Amniotic stem cell (primary cell): ENCODE results near the gene PCAT7.
"Not testable (repeated sequence)": the region's sequence is repeated elsewhere in the genome, so short reads cannot be mapped to it uniquely, and the experiment has no call there.

Experiments used
- DNase-seq: peaks from one replicate; lab custom pipeline; 2025; lab: John Stamatoyannopoulos, UW

The PCAT7 gene

DNA sequence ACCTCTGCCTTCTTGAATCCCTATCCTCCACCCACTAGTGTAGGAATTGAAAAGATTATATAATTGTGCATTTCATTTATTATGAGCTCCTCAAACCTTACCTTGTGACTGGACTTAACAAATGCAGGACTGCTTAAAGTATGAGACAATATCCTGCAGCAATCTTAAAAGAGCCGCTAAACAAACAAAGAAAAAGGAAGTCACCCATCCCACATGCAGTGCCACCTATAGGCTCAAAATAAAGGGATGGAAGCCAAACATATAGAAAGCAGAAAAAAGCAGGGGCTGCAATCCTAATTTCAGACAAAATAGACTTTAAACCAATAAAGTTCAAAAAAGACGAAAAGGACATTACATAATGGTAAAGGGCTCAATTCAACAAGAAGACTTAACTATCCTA lies 8.7 kb downstream of the PCAT7 start:
- DNase-seq, result no peak

DNA sequence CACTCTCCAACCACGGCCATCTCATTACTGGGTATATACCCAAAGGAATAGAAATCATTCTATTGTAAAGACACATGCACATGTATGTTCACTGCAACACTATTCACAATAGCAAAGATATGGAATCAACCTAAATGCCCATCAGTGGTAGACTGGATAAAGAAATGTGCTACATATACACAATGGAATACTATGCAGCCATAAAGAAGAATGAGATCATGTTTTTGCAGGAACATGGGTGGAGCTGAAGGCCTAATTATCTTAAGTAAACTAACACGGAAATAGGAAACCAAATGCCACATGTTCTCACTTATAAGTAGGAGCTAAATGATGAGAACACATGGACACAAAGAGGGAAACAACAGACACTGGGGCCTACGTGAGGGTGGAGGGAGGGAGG lies 9.4 kb downstream of the PCAT7 start:
- DNase-seq, result not testable (repeated sequence)

DNA sequence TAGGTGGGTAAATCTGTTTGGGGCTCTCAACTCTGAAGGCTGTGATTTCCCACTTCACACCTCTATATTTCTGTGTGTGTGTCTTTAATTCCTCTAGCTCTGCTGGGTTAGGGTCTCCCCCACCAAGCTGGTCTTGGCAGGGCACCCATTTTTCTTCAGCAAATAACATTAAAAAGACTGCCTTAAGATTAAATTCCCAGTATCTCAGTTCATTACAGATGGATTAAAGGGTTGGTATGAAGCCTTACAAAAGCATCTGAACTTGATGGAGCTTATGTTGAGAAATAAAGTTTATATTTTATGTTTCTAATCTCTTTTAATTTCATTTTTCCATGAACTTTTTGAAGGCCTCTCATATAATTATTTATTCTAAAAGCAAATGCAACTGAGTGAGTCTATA lies 11.7 kb downstream of the PCAT7 start:
- no peak for DNase-seq

DNA sequence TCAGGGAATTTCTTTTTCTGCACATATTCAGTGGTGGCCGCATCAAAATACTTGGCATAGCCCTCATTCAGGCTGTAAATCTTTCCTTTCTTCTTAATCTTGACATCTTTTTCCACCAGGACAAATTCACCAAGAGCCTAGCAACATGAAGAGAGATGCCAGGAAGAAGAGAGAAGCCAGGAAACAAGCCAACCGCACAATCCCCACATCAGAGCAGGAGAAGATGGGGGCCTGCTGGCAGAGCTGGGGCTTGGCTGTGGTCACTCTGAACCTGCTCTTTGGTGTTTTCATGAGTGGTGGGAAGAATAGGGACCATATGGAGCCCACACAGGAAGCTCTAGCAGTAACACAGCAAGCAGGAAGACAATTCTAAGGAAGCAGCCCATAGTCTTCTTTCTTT lies 12.4 kb downstream of the PCAT7 start:
- no peak for DNase-seq

DNA sequence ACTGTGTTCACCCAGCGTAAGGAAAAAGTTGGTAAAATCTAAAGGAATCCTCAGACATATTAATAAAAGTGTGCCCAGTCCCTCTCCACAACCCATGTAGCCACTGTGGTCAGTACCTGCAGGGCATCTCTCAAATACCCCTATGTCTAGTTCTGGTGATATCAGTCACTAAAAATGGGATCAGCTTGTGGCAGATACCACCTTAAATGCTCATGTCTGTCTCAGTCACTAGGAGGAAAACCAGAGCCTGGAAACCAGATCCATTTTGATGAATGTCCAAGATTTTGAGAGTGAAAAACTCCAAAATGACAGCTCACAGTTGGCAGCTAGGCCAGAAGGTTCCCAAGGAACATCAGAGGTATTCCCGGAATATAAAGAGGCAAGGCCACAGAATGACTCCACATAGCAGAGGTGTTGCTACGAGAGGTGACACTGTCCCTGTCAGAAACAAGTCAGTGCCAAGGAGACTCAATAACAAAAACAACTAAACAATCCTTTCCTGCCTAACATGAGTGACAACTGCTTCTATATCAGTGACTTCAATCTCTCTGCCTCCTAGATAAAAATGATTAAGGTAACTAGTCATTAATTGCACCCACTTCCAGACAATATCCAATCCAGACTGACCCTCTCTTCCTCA lies 13.5 kb downstream of the PCAT7 start:
- no peak for DNase-seq

DNA sequence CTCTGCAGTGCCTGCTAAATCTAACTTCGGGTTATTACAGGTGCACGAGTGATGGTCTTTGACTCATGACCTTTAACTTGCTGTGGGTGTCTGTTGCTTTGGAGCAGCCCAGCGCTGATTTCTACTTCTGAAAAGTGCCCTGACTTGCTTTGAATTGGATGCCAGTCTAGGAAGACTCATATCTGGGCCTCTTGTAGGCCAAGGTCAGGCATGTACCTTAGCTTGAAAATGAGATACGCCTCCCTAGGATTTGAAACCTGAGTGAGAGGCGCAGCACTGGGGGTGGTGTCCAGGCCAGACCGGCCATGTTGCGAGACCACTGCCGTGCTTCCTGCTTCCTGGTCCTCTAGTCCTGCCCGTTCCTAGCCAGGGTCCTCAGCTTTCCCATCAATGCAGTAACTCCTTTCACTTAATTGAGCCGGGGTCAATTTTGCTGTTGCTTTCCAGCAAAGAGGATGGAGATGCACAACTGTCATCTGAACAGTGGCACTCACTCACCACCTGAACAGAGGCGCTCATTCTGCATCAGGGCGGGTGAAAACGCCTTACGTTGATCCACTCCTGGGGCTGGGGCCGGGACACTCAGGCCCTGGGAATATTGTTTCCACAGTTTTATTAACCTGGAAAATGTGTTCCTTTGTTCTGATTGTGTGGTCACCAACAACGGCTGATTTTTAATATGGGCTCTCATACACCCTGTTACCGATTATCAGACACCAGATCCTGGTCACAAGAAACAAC lies 14.3 kb downstream of the PCAT7 start:
- no peak for DNase-seq

DNA sequence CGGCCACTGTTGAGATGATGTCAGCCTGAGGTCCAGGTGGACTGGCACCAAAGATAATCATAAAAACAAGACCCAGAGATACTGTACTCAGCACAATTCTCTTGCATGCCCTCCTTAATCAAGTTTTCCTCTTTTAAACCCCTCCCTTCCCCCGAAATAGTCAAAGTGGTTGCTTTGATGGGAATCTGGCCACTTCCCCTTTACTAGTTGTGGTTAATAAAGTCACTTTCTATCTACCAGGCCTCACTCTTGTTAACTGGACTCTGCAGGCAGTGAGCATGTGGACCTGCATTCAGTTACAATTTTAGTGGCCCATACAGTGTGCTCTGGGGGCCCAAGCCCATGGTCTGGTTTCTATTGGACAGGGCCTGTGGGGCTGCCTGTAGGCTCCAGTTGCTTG lies 21.2 kb downstream of the PCAT7 start:
- DNase-seq, result no peak

DNA sequence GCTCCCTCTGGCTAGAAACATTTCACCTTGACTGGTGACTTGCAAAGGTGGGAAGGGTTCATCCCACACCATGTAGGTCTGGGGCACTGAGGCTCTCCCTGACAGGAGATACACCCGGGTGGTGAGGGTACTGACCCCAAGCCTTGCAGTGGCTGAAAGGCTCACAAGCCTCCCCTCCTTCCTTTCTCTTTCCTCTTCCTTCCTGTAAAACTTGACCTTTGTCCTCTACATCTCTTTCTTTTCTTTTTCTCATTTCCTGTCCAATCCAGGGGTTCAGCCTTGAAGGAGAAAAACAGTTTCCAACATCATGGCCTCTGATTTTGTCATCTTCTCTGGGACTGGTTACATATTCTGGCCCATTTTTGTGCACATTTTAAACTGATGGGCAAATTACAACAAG lies 22.2 kb downstream of the PCAT7 start:
- DNase-seq, result no peak

DNA sequence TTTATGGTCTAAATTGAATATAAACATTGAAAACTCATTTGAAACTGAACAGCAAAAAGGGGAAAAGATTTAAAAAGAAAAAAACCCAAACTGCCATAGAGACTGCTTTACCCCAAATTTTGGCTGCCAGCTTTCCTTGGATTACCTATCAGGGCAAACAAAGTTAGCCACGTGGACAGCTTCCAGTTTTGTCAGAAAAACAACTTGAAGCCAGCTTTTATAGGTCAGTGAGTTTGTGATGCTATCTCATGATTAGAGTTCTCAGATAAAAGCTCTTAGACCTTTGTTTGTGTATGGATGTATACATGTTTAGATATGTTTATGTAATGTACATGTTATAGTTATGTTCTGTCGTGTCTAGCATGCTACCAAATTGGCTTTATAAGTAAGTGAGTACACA lies 22.7 kb downstream of the PCAT7 start:
- no peak for DNase-seq

DNA sequence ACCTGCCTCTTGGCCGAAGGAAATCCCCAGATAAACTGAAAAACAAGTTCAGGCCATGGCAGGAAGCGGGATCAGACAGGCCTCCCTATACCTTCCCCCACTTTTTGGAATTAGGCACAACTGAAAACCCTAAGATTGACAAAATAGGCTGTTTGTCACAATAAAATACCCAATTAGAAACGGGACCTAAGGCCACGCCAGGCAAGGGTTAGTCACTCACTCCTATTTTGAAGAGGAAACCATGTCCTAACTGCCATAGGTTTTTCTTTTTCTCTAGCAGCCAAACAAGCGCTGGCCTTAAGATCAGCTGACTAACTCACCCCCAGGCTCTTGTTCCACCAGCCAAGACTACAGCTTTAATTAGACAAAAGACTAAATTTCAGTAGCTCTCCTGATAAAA lies 26.8 kb downstream of the PCAT7 start:
- no peak for DNase-seq

DNA sequence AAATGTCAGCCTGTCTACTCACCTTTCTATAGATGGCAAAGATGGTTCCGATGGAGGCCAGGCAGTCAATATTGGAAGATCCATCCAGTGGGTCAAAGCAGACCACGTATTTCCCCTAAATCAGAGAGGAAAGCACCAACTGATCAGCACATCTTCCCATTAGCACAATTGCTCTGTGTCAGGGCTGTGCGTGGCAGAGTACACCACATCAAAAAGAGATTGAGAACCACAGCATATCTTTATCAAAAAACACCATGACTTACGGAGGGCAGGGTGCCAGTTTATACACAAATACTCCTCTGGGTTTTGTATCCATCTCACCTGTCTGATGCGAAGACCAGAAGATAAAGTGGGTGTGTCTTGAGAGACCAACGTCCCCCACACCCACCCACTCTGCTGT lies 29.7 kb downstream of the PCAT7 start:
- no peak for DNase-seq

DNA sequence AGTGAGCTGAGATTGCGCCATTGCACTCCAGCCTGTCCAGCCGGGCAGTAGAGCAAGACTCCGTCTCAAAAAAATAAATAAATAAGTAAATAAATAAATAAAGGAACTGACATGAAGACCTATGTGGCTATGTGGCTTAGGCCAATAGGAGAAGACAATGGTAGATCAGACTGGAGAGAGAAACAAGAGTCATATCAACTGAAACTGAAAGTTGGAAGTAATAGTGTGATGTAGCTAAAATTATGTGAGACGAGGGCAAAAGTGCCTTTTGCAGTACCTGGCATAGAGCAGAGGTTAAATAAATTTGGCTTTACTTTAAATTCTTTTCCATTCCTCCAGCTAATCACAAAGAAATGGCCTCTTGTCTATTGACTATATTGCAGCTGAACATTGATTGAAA lies 31.4 kb downstream of the PCAT7 start:
- DNase-seq, result no peak

DNA sequence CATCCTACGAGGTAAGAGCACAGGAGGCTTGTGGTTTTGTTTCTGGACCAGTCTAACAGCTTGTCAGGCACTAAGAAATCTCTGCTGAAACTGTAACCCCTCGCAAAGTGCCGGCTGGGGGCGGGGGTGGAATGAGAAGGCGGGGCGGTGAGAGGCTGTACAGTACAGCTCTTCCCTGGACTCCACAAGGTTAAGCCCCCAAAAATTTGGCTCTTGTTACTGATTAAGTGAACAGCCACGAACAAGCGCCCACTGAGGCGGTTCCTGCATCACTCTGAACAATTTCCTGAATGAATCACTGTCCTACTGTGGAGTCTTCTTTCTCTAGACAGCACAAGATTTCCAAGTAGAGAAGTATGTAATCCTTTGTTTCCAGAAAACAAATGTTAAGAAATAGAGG lies 31.9 kb downstream of the PCAT7 start:
- no peak for DNase-seq

DNA sequence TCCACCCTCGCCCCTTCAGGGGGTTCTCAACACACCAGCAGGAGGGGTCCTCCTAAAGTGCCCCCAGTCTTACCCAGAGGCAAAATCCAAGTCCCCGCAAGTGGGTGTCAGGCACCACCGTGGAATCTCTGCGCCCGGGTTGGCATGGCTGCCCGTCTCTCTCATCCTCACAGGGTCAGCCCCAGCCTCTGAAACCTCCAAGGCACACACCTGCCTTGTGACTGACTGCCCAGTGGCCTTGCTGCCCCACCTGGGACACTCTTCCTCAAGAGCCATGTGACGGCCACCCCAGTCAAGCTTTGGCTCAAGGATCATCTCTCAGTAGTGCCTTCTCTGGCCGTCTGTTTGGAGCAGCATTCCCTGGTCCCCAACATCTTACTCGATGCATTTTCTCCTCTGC lies 33.8 kb downstream of the PCAT7 start:
- DNase-seq, result no peak

DNA sequence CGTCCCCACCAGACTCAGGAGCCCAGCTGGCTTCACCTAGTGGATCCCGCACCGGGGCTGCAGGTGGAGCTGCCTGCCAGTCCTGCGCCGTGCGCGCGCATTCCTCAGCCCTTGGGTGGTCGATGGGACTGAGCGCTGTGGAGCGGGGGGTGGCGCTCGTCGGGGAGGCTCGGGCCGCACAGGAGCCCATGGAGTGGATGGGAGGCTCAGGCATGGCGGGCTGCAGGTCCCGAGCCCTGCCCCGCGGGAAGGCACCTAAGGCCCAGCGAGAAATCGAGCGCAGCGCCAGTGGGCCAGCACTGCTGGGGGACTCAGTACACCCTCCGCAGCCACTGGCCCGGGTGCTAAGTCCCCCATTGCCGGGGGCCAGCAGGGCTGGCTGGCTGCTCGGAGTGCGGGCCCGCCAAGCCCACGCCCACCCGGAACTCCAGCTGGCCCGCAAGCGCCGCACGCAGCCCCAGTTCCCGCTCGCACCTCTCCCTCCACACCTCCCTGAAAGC lies 36.2 kb downstream of the PCAT7 start:
- DNase-seq, result not testable (repeated sequence)

DNA sequence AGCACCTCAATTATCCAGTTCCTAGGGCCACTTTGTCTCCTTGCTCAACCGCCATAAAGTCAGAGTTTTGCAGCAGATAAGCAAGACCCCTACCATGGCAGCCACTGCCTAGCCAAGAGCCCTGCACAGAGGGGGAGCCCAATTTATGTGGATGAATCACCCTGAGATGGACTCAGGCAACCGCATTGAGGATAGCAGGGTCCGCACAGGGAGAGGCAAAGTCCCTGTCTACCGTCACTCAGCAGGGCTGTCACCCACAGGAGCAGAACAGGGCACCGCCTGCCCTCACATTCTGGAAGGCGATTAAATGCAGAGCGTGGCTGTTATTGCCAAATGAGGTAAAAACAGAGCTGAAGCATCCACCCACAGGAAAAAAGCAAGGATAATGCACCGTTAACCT lies 37.0 kb downstream of the PCAT7 start:
- no peak for DNase-seq

DNA sequence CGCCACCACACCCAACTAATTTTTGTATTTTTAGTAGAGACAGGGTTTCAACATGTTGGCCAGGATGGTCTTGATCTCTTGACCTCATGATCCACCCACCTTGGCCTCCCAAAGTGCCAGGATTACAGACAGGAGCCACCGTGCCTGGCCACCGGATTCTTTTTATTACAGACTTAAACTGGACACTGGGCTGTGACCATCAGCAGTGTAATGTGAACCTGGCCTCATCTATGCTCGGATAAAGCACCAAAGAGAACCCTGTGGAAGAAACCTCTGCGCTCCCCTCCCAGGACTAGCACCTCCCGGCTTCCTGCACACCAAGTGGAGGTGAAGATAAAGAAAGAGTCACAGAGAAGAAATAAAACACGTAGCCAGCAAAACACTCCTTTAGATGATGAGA lies 37.8 kb downstream of the PCAT7 start:
- not testable (repeated sequence) for DNase-seq

DNA sequence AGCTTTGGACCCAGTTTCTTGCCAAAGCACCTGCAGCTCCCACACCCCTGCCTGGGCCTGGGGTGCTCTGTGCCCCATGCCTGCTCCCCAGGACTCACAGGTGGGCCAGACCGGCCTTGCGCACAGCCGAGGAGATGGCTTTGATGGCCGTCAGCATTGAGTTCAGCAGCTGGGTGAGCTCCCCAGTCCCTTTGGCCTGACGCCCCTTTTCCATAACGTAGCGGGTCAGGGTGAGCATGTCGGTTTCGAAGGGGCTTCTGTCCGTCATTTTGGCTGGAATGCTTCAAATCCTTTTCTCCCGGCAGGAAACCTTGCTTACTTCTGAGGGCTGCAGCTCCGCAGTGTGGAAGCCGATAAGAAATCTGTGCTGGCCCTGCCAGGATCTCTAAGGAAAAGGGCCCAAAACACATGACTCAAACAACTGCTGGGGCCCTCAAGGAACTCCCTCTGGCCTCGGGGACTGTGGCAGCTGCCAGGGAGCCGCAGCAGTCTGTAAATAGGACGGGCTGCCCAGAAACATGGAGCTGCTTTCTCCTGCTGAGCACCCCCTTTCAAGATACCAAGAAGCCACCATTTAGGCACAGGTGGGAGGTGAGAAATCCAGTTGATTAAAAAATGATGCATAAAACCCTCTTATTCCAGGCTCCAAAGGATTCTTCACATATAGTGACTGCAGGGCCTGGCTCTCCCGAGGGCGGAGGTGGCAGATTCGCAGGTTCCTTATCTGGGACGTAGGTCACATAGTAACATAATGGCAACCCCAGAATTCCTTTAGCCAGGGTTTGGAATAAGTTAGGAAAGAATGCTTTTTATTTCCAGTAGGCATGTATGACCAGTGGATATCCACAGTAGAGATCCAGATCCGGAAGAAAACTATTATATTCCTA lies 38.8 kb downstream of the PCAT7 start, which contains the start of gene FBP2:
FBP2 (minus strand) TSS at position 366 of the 887 bp plus-strand sequence; CDS start at position 268, 98 bp downstream.
- DNase-seq, result no peak

DNA sequence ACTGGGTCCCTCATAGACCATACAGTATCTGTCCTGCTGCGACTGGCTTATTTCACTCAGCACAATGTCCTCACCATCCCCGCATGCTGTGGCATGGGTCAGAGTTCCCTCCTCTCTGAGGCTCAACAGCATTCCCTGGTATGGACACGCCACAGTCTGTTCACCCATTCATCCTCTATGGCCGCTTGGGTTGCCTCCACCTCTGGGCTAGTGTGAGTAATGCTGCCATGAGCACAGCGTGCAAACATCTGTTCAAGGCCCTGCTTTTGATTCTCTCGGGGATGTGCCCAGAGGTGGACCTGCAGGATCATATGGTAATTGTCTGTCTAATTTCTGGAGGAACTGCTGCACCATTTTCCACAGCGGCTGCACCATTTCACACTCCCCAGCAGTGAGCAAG lies 44.2 kb downstream of the PCAT7 start:
- DNase-seq, result no peak

DNA sequence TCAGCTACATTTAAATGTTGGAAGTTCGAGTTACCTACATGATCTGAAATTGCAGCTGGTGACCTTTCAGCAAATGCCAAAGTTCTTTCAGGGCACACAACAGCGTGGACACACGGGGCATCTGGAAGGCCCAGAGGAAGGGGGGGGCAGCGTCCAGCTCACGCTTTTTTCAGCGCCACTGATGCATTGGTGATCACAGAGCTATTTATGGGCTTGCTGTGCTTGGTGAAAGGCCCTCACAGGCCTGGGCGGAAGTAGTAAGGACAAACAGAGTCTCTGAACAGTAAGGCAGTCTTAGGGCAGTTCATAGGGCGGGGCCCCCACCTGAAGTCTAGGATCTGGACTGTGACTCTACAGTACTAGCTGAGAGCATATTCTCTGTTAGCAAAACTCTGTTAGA lies 45.4 kb downstream of the PCAT7 start:
- no peak for DNase-seq

DNA sequence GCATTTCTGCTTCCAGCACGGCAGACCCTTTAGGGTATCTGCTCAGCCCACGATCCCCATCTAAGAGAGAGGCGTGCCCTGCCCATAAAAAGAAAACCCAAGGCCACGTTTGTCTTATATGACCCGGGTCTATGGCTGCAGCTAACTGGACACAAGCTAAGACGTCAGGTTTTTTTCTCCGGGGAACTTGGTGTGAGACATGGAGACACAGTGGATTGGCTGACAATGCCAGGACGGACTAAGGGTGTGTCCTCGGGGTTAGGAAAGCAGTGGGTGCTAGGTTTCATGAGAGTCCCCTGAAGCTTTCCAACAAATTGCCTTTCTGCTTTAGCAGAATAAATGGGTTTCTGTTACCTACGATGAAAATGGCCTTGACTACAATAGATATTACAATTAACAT lies 45.8 kb downstream of the PCAT7 start:
- DNase-seq, result no peak

DNA sequence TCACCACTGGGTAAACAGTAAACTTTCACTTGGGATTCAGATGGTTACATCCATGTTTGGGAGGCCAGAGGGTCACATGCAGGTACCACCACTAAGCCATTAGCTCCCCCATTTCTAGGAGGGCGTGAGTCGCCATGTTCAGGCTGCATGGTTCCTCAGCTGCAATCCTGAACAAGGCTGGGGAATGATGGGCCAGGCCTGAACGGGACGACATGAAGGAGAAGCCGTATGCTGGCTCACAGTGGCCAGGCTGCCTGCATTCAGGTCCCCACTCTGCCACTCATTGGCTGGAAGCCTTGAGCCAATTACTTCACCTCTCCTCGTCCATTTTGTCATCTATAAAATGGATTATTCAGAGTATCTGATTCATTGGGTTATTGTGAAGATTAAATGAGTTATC lies 47.8 kb downstream of the PCAT7 start:
- no peak for DNase-seq
